ELR (cell line): ENCODE measurements around the gene SGPL1.

Source experiments
- DNase-seq: peaks from one replicate; pipeline ENCODE4 v3.0.0-alpha.2; 2015; ENCODE audit warnings: low read depth

SGPL1 gene

GRCh38 chr10:70921285-70921684 lies 105.5 kb downstream of the SGPL1 start:
- DNase-seq, result no peak

GRCh38 chr10:70923696-70924095 lies 107.9 kb downstream of the SGPL1 start:
- no peak for DNase-seq

GRCh38 chr10:70925377-70926225 lies 109.9 kb downstream of the SGPL1 start:
- peak; percentile 39 for DNase-seq

- no peak for DNase-seq
These were observed 110.7 kb downstream of the SGPL1 start for GRCh38 chr10:70926226-70927000.

- no peak for DNase-seq
These were observed 111.6 kb downstream of the SGPL1 start for GRCh38 chr10:70927189-70927943.

GRCh38 chr10:70928140-70928539 lies 112.4 kb downstream of the SGPL1 start:
- DNase-seq, result no peak

GRCh38 chr10:70930263-70931000 lies 114.7 kb downstream of the SGPL1 start:
- no peak for DNase-seq
